Measurements from ENCODE around the gene GATAD2B. TPM values are rescaled to one million over a fixed set of nuclear protein-coding genes. Genes with fewer than 3 reads are reported as not detected.
A peak's percentile ranks its signal among the peaks of the same experiment; 100 is the strongest.

Gene GATAD2B
- total and polyA plus RNA-seq, 10 donors, result 3.7 to 68.1 (median 47.6) TPM

DNA sequence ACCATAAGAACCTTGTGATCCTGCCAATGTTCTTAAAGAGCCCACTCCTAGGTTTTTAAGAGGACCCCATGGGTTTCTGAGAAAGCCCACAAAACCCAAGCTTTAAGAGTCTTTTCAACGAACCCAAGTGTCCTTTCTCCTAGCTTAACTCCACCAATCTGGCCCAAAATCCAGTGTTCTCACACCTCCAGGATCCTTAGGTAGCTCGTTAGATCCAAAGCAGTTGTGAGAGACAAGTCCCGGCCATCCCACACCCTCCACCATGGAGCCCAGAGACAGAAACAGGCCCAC is 22.0 kb upstream of the GATAD2B start:
- Histone ChIP-seq H3K27me3 (replicated peaks in 1 of 7) (no peaks in the 10 kb centered on the region), H3K4me1 (peaks cover 14 to 85% (median 47%) of the 10 kb centered on the region in 6 donors), H3K36me3 (peaks cover 0 to 73% (median 65%) of the 10 kb centered on the region in 6 donors), H3K4me3 (peak overlapping the region; percentile 74 to 99 (median 90)), H3K27ac (peak overlapping the region; percentile 96 to 100 (median 99)), H3K9me3 (no peaks in the 10 kb centered on the region)
- TF ChIP-seq POLR2A (IDR thresholded peaks at IDR 0.05) (no peak), CTCF (IDR thresholded peaks at IDR 0.05 in 8 of 11, conservative IDR thresholded peaks at IDR 0.05 in 3 of 11) (no peak), POLR2AphosphoS5 (IDR thresholded peaks at IDR 0.05) (no peak)
- no peak for DNase-seq
- intact Hi-C loops (cut with DNase I; ENCODE audit: low total_unique reads), result no loop called here
- WGBS, 5 donors, result 8 to 18% (median 11%) methylated on average over 3 of the region's 3 CpGs

GRCh38 chr1:153944005-153944826 is 21.4 kb upstream of the GATAD2B start:
- 69 to 84% (median 75%) methylated on average over 11 to 15 of the region's 15 CpGs for WGBS, 5 donors
- Histone ChIP-seq H3K27ac (peak overlapping the region; percentile 96 to 100 (median 99)), H3K36me3 (peaks cover 0 to 73% (median 66%) of the 10 kb centered on the region in 6 donors), H3K9me3 (no peaks in the 10 kb centered on the region), H3K4me3 (peak overlapping the region in 7 of 8 donors; percentile 81 to 99 (median 91)), H3K27me3 (replicated peaks in 1 of 7) (no peaks in the 10 kb centered on the region), H3K4me1 (peaks cover 14 to 80% (median 47%) of the 10 kb centered on the region in 6 donors)
- DNase-seq, result peak; percentile 87
- intact Hi-C loops (cut with DNase I; ENCODE audit: low total_unique reads), result no loop called here
- TF ChIP-seq POLR2AphosphoS5 (IDR thresholded peaks at IDR 0.05), result peak in 2 of 3 donors; percentile 26 to 48
- no peak for TF ChIP-seq POLR2A (IDR thresholded peaks at IDR 0.05)

DNA sequence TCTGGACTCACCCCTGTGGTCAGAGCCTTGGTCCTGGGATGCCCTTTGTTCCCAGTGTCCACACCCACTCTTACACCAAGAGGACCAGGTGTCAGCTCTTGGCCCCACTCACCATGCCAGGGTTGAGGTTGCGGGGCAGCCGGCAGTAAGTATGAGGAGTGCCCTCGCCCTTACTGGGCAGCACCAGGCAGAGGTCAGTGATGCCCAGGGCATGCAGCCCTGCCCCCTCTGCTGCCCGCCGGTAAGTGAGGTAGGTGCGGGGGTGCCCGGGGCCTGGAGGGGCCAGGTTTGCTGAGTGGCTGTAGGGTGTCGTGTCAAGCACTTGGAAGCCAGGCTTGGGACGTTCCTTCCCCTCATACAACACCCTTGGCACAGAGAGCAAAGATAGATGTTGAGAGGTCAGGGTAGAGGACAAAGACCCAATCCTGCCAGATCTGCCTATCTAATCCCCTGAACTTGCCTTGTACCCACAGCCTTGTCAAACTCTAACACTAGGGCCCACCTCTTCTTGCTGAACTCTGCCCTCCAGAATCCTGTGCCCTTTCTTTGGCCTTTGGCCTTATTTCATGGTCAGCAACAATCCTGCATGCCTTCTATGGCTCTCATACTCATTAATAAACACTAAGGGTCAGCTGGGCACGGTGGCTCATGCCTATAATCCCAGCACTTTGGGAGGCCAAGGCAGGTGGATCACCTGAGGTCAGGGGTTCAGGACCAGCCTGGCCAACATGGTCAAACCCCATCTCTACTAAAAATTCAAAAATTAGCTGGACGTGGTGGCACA is 20.2 kb upstream of the GATAD2B start:
- Histone ChIP-seq H3K27ac (peak overlapping the region in 5 of 8 donors; percentile 7 to 100 (median 100)), H3K36me3 (peaks cover 0 to 73% (median 66%) of the 10 kb centered on the region in 6 donors), H3K27me3 (replicated peaks in 1 of 7) (no peaks in the 10 kb centered on the region), H3K4me3 (peak overlapping the region in 1 of 8 donors; percentile 6), H3K4me1 (peaks cover 14 to 67% (median 46%) of the 10 kb centered on the region in 6 donors), H3K9me3 (no peaks in the 10 kb centered on the region)
- WGBS, 5 donors, result 81 to 92% (median 85%) methylated on average over 9 to 11 of the region's 11 CpGs
- intact Hi-C loops (cut with DNase I; ENCODE audit: low total_unique reads), result no loop called here
- no peak for TF ChIP-seq CTCF (IDR thresholded peaks at IDR 0.05 in 8 of 11, conservative IDR thresholded peaks at IDR 0.05 in 3 of 11)
- TF ChIP-seq POLR2AphosphoS5 (IDR thresholded peaks at IDR 0.05), result peak in 1 of 3 donors; percentile 63
- DNase-seq, result peak; percentile 78

DNA sequence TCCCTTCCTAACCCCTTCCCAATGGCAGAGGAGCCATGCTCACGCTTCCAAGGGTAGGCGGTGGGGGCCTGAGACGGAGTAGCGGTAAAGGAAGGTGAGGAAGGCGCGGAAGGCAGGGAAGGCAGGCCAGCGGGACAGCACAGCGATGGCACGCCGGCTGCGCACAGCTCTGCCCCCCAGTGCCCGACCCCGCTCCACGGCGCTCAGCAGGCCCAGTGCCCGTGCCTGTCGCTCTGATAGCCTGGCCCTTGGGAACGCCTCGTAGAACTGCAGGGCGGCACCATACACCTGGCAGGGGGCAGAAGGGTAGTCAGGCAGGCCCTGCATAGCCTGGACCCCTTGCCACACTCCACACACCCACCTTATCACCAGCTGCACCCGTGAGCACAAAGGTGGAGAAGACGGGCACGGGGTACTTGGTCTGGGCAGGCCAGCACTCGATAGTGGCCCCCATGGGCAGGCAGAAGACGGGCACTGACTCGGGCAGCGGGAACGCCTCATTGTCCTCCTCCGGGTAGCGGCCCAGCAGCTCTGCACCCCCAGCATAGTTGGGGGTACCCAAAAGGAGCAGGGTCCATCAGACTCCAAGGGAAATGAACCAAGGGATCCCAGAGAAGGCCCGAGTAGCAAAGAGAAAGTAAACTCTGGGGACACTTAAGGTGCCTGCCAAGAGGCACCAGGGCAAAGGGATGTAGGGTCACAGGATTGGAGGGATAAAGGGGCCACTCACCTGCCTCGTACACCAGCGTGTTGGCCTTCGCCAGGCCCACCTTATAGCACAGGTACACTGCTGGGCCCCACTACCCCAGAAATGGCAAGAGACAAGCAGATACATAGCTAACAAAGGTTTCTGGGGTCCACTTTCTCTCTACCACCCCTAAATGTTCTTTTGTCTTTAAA is 19.3 kb upstream of the GATAD2B start:
- H3K4me3 ChIP-seq, result no peak overlapping the region
- peak overlapping the region in 2 of 8 donors; percentile 100 for H3K27ac ChIP-seq
- peaks cover 2 to 73% (median 66%) of the 10 kb centered on the region in 6 donors for H3K36me3 ChIP-seq
- H3K4me1 ChIP-seq, result peaks cover 13 to 58% (median 39%) of the 10 kb centered on the region in 6 donors
- H3K27me3 ChIP-seq (replicated peaks in 1 of 7), result no peaks in the 10 kb centered on the region
- TF ChIP-seq POLR2AphosphoS5 (IDR thresholded peaks at IDR 0.05), result peak in 2 of 3 donors; percentile 41 to 60
- no peak for TF ChIP-seq POLR2A (IDR thresholded peaks at IDR 0.05)
- intact Hi-C loops (cut with DNase I; ENCODE audit: low total_unique reads), result no loop called here
- DNase-seq, result peak; percentile 75
- 93 to 96% (median 95%) methylated on average over 20 to 34 of the region's 34 CpGs for WGBS, 5 donors
- H3K9me3 ChIP-seq, result no peaks in the 10 kb centered on the region
